GM12801 (cell line): ENCODE data around the gene STARD5.

Source experiments
- TF ChIP-seq, protein P1 (sequence below): IDR thresholded peaks from one replicate; pipeline ENCODE4 v1.5.1; 2011; ENCODE audit warnings: control low read depth; ENCODE audit not compliant: insufficient read length; ENCODE audit errors: extremely low read depth

Gene STARD5

DNA sequence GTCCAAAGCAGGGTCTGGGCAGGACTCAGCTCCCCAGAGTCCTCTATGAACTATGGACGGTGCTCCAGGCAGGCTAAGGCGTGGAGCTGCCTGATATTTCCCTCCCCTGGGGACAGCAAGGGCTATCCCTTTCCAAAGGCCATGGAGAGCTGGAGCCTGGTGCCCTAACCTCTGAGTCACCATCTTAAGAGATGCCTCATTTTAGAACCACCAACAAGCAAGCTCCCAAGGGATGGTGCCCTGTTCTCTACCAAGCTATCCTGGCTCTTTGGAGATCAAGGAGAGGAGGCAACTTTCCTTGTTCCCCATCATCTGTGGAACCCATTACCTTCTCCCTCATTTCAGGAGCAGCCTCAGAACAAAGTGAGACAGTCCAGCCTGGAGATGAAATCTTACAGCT is 15.7 kb downstream of the STARD5 start:
- TF ChIP-seq, protein P1, sequence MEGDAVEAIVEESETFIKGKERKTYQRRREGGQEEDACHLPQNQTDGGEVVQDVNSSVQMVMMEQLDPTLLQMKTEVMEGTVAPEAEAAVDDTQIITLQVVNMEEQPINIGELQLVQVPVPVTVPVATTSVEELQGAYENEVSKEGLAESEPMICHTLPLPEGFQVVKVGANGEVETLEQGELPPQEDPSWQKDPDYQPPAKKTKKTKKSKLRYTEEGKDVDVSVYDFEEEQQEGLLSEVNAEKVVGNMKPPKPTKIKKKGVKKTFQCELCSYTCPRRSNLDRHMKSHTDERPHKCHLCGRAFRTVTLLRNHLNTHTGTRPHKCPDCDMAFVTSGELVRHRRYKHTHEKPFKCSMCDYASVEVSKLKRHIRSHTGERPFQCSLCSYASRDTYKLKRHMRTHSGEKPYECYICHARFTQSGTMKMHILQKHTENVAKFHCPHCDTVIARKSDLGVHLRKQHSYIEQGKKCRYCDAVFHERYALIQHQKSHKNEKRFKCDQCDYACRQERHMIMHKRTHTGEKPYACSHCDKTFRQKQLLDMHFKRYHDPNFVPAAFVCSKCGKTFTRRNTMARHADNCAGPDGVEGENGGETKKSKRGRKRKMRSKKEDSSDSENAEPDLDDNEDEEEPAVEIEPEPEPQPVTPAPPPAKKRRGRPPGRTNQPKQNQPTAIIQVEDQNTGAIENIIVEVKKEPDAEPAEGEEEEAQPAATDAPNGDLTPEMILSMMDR = no peak

DNA sequence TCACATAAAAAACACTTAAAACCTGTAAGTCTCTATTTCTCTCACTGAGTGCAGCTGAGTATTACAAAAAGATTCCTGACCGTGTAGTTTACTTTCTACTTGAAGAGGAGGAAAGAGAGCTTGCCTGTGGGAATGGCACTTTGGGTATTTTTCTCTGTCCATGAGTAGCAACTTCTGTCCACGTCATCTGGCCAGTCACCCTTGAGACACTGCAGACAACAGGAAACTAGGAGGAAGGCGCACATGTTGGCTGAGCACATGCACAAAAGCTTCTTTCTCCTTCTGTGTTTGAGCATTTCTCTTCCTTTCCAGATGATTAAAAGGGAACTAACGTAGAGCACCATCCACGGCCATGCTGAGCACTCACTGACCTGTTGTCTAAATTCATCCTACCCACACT is 19.7 kb downstream of the STARD5 start:
- TF ChIP-seq, protein P1 = no peak

DNA sequence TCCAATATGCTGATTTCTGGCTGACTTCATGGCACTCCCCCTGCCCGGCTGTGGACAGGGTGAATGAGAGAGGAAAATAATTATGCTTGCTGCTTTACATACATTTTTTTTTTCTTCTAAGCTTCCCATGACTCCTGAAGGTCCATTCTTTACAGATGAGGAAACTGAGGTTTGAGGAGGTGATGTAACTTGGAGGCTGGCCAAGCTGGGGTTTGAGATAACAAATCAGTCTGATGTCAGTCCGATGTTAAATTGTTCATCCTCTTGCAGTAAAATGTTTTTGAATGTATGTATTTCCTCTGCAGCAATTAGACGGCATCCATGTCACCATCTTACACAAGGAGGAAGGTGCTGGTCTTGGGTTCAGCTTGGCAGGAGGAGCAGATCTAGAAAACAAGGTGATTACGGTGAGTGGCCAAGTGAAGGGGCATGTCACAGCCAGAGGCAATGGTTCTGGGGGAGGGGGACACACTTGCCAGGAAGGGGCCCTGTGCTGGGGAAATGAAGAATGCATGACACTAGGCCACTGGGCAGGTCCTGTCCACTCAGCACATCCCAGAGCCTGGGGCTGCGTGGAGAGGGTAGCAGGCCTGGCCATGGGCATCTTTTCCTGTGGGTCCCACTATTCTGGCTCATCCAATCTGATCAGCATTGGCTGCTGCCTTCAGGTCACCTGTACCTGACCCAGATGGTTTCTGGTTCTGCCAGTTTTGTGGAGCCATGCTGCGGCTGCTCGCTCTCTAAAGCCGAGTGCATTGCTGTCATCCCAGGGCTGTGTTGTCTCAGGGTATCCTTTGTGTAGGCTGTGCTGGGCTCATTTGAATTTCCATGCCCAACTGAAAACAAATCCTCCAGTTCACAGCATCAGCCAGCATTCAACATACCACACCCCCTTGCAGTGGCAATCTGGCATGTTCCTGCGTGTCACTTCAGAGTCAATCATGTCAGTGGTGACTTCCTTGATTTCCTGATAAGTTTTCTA is 20.4 kb downstream of the STARD5 start:
- TF ChIP-seq, protein P1 = no peak

DNA sequence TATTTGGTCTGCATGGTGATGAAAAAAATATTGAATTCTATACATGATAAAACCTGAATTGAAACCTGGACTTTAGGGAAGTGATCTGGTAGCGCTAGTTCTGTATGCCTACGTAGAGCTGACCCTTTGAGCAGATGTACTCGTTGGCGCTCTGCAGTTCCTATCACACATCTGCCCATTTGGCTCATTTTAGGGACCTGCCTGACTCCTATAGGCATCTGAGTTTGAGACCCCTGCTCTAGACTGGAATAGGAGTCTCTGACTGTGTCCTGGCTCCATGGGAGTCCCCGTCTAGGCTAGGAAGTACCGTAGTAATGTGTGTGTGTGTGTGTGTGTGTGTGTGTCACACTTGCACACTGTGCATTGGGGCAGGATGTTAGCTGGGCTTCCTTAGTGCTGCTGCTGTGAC is 21.2 kb downstream of the STARD5 start:
- TF ChIP-seq, protein P1 = no peak

DNA sequence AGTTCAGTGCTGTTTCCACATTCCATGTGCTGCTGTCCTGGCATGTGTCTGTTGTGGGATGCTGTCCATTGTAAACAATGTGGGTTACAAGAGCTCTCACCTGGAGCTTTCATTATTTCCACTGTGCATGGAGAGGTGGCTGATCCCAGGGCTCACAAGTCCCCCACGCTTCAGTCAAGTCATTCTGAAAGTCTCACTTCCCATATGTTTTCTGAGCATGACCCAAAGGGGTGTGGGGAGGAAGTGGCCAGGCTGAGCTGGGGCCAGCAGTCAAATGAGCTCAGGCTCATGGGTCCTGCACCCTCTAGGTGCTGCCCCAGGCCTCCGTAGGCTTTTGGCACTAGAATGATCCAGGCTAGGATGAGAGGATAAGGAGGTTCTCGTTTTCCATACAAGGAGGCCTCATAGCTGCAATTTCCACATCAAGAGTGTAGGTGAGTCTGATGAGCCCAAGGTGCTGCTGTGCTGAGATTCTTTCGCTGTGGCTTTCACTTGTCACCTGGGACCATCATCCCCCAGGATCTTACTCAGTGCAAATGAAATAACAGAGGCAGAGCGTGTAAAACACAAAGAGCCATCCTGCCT is 22.0 kb downstream of the STARD5 start:
- TF ChIP-seq, protein P1 = no peak

DNA sequence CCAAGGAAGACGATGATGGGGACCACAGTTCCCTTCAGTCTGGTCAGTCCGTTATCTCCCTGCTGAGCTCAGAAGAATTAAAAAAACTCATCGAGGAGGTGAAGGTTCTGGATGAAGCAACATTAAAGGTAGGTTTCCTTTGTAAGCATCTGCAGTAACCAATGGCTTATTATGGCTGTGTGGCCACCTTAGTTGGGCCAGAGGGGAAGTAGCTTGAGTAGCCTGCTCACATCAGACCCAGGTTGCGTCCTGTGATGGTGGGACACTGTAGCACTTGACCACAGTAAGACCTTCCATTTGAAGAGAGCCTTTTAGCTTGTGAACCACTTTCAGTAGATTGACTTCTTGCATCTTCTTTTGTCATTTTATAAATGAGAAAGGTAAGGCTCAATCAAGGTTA is 22.6 kb downstream of the STARD5 start:
- TF ChIP-seq, protein P1 = no peak

DNA sequence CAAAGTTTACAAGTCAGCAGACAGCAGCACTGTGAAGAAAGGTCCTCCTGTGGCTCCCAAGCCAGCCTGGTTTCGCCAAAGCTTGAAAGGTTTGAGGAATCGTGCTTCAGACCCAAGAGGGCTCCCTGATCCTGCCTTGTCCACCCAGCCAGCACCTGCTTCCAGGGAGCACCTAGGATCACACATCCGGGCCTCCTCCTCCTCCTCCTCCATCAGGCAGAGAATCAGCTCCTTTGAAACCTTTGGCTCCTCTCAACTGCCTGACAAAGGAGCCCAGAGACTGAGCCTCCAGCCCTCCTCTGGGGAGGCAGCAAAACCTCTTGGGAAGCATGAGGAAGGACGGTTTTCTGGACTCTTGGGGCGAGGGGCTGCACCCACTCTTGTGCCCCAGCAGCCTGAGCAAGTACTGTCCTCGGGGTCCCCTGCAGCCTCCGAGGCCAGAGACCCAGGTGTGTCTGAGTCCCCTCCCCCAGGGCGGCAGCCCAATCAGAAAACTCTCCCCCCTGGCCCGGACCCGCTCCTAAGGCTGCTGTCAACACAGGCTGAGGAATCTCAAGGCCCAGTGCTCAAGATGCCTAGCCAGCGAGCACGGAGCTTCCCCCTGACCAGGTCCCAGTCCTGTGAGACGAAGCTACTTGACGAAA is 24.2 kb downstream of the STARD5 start:
- TF ChIP-seq, protein P1 = no peak
